Right lobe of liver (tissue), 6 donors: ENCODE results near the gene TRHDE. TPM values are rescaled to one million over a fixed set of nuclear protein-coding genes. Genes with fewer than 3 reads are reported as not detected.
A peak's percentile ranks its signal among the peaks of the same experiment; 100 is the strongest.

Experiments used
- ATAC-seq, 4 donors: fragments of 200-7000 bp; cut with Tn5 transposase; one replicate each; pipeline ENCODE4 v1.9.1; 2020; ENCODE audit warnings: mild to moderate bottlenecking in 4 of 4, moderate library complexity in 4 of 4
- DNase-seq, 3 donors: peaks; one replicate each; pipeline ENCODE4 v3.0.0-alpha.2; 2020
- H3K27ac ChIP-seq, 3 donors: fragments of 200-600 bp; one replicate each; pipeline ENCODE4 v1.8.0; 2022
- H3K27me3 ChIP-seq, 2 donors: fragments of 200-600 bp; one replicate each; pipeline ENCODE4 v1.8.0; 2022
- H3K36me3 ChIP-seq, 4 donors: fragments of 200-600 bp; sonication (generic) in 1 of 4; one replicate each; pipeline versions ENCODE4 v1.5.1 to v1.8.0; 2017 to 2022; ENCODE audit warnings: control low read depth in 1 of 4
- H3K4me1 ChIP-seq, 4 donors: fragments of 200-600 bp; sonication (generic) in 1 of 4; one replicate each; pipeline versions ENCODE4 v1.5.1 to v1.8.0; 2017 to 2022; ENCODE audit warnings: control low read depth in 1 of 4
- H3K4me3 ChIP-seq, 3 donors: fragments of 200-600 bp; one replicate each; pipeline ENCODE4 v1.8.0; 2022
- H3K9me3 ChIP-seq, 4 donors: fragments of 200-600 bp; sonication (generic) in 1 of 4; one replicate each; pipeline versions ENCODE4 v1.5.1 to v1.8.0; 2017 to 2022; ENCODE audit warnings: control low read depth in 1 of 4
- POLR2A ChIP-seq: fragments of 450-650 bp; IDR thresholded peaks from one replicate; pipeline ENCODE4 v1.6.1; 2017; ENCODE audit warnings: antibody characterized with exemption, mild to moderate bottlenecking
- whole genome bisulfite sequencing: methylation state at CpG from one replicate; pipeline ENCODE4 v1.1.6; 2018; ENCODE audit warnings: low coverage, low lambda C conversion rate; ENCODE audit not compliant: insufficient coverage; ENCODE audit errors: missing lambda C conversion rate; 5-methylcytosine and 5-hydroxymethylcytosine counted together
- intact Hi-C, 2 donors: fragments of 100-400 bp; cut with DNase I; formaldehyde crosslinking; loops; one replicate each; pipeline versions ENCODE4 v1.11.2 to v1.14.1; 2022
- total RNA-seq, 6 experiments: library from RNA; depleted of rRNA in 2 of 6; stranded (reverse); fragments of >200 nt in 2 of 6; fragmentation: NEBNext Ultra II Directional in 3 of 6; extraction: Animal tissue kit (Norgen Biotek cat#: 25700) in 3 of 6; gene quantifications; one replicate each; pipeline versions ENCODE4 v1.1.0 to v1.2.4, GENCODE V29; 2016 to 2023
- TF ChIP-seq, protein P1 (sequence below), 4 donors: fragments of 200-600 bp in 3 of 4; fragments of 450-650 bp in 1 of 4; IDR thresholded peaks; one replicate each; pipeline versions ENCODE4 v1.5.1 to v1.8.0; 2016 to 2022; ENCODE audit warnings: antibody characterized with exemption in 4 of 4, mild to moderate bottlenecking in 2 of 4
- donor health status: DM: no; HTN: yes; CAD: no.
- donor health status: DM: no; HTN: no; CAD: no.
- donor health status: DM: no; HTN: no; CAD: no.
- donor health status: DM: no; HTN: yes; CAD: no.
- donor health status: DM: no; HTN: yes; CAD: no.

The TRHDE gene
- total RNA-seq, 6 experiments from 2014 or later: 0.10 to 4.3 (median 0.90) TPM

DNA sequence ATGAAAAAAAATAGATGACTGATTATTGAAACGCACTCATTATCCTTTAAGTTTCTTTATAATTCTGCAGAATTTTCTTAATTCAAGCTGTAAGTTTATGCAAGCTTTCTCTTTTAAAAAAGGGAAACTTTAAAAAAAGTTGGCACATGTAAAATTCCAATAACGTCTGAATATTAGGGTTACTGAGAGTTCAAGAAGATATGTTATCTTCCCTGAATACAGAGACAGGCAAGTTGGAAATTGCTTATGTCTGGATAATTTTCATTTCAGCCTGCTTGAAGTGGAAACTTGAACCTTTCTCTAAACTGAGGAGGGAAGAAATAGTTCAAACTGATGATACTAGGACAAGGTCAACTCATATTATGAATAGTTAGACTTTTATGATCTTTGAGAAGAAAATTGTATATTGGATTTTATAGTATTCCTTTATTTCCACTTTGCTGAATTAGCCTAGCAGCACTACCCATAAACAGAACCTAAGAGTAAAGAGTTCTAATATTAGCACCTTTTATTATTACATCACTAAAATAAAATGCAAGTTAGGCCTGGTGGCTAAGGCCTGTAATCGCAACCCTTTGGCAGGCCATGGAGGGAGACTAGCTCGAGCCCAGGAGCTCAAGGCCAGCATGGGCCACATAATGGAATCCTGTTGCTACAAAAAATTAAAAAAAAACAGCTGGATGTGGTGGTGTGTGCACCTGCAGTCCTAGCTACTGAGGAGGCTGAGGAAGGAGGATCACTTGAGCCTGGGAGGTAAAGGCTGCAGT is 288.0 kb downstream of the TRHDE start:
- DNase-seq (no peak), ATAC-seq (no peak)
- Histone ChIP-seq H3K36me3 (no peaks in the 10 kb centered on the region), H3K4me1 (no peaks in the 10 kb centered on the region), H3K27me3 (no peaks in the 10 kb centered on the region), H3K27ac (no peak overlapping the region), H3K9me3 (no peaks in the 10 kb centered on the region), H3K4me3 (no peak overlapping the region)
- 46% methylated on average over 4 of the region's 4 CpGs for WGBS
- intact Hi-C loops: no loop called here
- TF ChIP-seq POLR2A: no peak
- TF ChIP-seq, protein P1, sequence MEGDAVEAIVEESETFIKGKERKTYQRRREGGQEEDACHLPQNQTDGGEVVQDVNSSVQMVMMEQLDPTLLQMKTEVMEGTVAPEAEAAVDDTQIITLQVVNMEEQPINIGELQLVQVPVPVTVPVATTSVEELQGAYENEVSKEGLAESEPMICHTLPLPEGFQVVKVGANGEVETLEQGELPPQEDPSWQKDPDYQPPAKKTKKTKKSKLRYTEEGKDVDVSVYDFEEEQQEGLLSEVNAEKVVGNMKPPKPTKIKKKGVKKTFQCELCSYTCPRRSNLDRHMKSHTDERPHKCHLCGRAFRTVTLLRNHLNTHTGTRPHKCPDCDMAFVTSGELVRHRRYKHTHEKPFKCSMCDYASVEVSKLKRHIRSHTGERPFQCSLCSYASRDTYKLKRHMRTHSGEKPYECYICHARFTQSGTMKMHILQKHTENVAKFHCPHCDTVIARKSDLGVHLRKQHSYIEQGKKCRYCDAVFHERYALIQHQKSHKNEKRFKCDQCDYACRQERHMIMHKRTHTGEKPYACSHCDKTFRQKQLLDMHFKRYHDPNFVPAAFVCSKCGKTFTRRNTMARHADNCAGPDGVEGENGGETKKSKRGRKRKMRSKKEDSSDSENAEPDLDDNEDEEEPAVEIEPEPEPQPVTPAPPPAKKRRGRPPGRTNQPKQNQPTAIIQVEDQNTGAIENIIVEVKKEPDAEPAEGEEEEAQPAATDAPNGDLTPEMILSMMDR (IDR thresholded peaks at IDR 0.05): no peak

DNA sequence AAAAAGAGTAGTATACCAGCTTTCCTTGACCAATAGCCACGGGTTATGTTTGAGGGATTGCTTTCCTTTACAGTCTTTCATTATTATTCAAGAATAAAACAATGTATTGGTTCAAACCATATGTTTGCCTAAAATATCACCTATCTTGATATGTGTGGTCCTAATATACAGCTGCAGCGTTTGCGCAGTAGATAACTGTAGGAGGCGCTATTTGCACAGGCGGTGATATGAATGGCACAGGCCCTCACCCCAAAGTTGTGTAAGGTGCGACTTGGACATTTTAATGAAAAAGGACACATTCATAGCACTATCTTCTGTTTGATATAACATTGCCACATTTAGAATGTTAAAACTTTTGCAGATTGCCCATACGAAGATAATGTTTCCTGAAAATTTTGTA is 298.4 kb downstream of the TRHDE start:
- TF ChIP-seq, protein P1 (IDR thresholded peaks at IDR 0.05): peak; percentile 30 to 47 (median 36)
- TF ChIP-seq POLR2A: no peak
- no peak overlapping the region for H3K4me3 ChIP-seq
- H3K9me3 ChIP-seq: no peaks in the 10 kb centered on the region
- 61% methylated on average over 7 of the region's 7 CpGs for WGBS
- H3K27ac ChIP-seq: no peak overlapping the region
- ATAC-seq: peak in 3 of 4 donors; percentile 46 to 62 (median 60)
- no peaks in the 10 kb centered on the region for H3K36me3 ChIP-seq
- H3K4me1 ChIP-seq: no peaks in the 10 kb centered on the region
- DNase-seq: no peak
- intact Hi-C loops: no loop called here
- no peaks in the 10 kb centered on the region for H3K27me3 ChIP-seq

DNA sequence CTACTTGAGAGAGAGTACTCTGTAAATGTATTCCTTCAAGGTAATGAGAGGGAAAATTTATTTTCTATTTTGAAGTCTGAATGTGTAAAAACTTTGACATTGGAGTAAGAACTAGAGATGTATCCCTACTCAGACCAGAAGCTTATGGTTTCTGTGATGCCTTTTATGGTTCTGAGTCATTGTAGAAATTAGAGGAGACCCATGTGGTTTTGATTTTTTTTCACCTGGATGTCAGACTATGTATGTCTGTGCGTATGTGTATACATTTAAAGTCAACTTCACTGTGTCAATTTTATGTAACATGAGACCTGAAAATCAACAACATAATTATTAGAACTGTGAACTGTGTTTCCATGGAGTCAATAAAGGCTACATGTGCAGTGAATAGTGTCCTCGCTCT is 302.0 kb downstream of the TRHDE start:
- WGBS: 95% methylated on average over 2 of the region's 2 CpGs
- TF ChIP-seq POLR2A: no peak
- TF ChIP-seq, protein P1 (IDR thresholded peaks at IDR 0.05): no peak
- Histone ChIP-seq H3K4me1 (no peaks in the 10 kb centered on the region), H3K27ac (no peak overlapping the region), H3K4me3 (no peak overlapping the region), H3K27me3 (no peaks in the 10 kb centered on the region), H3K36me3 (no peaks in the 10 kb centered on the region), H3K9me3 (no peaks in the 10 kb centered on the region)
- DNase-seq: no peak
- intact Hi-C loops: no loop called here
- ATAC-seq: no peak

- intact Hi-C loops: no loop called here
- H3K27ac ChIP-seq: no peak overlapping the region
- no peaks in the 10 kb centered on the region for H3K27me3 ChIP-seq
- no peaks in the 10 kb centered on the region for H3K9me3 ChIP-seq
- ATAC-seq (no peak), DNase-seq (no peak)
- H3K36me3 ChIP-seq: no peaks in the 10 kb centered on the region
- TF ChIP-seq POLR2A: no peak
- no peak overlapping the region for H3K4me3 ChIP-seq
- H3K4me1 ChIP-seq: no peaks in the 10 kb centered on the region
- WGBS: 57% methylated on average over 3 of the region's 3 CpGs
These were observed 306.2 kb downstream of the TRHDE start for GRCh38 chr12:72578327-72578726.

DNA sequence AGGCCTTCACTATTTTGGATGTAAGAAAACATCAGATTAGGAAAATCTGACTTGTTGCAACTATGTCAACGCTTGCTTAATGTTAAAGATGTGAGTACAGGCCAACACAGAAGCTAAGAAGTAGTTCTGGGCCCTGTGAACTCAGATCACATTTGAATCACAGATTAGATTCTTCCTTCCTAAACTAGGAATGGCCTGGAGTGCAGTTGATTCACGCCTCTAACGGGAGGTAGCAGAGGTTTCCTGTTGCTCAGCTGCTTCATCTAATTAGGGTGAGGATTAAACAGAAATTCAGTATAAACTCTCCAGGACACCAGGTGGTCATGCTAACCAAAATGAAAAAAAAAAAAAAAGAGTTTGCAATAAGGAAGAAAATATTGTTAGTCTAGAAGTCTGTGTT is 314.3 kb downstream of the TRHDE start:
- H3K27me3 ChIP-seq: no peaks in the 10 kb centered on the region
- H3K4me1 ChIP-seq: no peaks in the 10 kb centered on the region
- H3K9me3 ChIP-seq: no peaks in the 10 kb centered on the region
- H3K4me3 ChIP-seq: no peak overlapping the region
- intact Hi-C loops: no loop called here
- WGBS: 33% methylated on average over 3 of the region's 3 CpGs
- DNase-seq (no peak), ATAC-seq (no peak)
- no peak for TF ChIP-seq POLR2A
- TF ChIP-seq, protein P1 (IDR thresholded peaks at IDR 0.05): no peak
- no peaks in the 10 kb centered on the region for H3K36me3 ChIP-seq
- no peak overlapping the region for H3K27ac ChIP-seq
